Right lung (tissue), 5 donors: ENCODE measurements around the gene TBX15. TPM values are rescaled to one million over a fixed set of nuclear protein-coding genes. Genes with fewer than 3 reads are reported as not detected.
"Not testable (repeated sequence)": the region's sequence is repeated elsewhere in the genome, so short reads cannot be mapped to it uniquely, and the experiment has no call there.

Experiments
- DNase-seq, 2 donors: peaks; one replicate each; pipeline ENCODE4 v3.0.0-alpha.2; 2013
- polyA plus RNA-seq, 5 donors: library from polyadenylated mRNA; unstranded; fragments of 120-200 nt; gene quantifications; one replicate each; pipeline versions ENCODE4 v1.2.1 to v1.2.3, GENCODE V29; 2013; ENCODE audit warnings: inconsistent platforms in 1 of 5, low replicate concordance in 1 of 5; ENCODE audit not compliant: insufficient read length in 5 of 5, insufficient read depth in 1 of 5

TBX15 gene
- polyA plus RNA-seq, 5 donors = 0.22 to 2.4 (median 0.31) TPM

- no peak for DNase-seq
Observed at GRCh38 chr1:118960026-118960561, 28.0 kb downstream of the TBX15 start.

- DNase-seq = no peak
Observed at GRCh38 chr1:118958937-118959631, 29.1 kb downstream of the TBX15 start.

- no peak for DNase-seq
Observed at GRCh38 chr1:118958140-118958539, 30.0 kb downstream of the TBX15 start.

- not testable (repeated sequence) for DNase-seq
Observed at GRCh38 chr1:118957579-118957978, 30.6 kb downstream of the TBX15 start.

- no peak for DNase-seq
Observed at GRCh38 chr1:118954301-118954905, 33.7 kb downstream of the TBX15 start.

GRCh38 chr1:118951270-118951936 lies 36.7 kb downstream of the TBX15 start:
- DNase-seq = no peak

GRCh38 chr1:118949315-118949714 lies 38.8 kb downstream of the TBX15 start:
- DNase-seq = peak in 1 of 2 donors; percentile 81

- DNase-seq = peak in 1 of 2 donors; percentile 63
Observed at GRCh38 chr1:118948846-118949245, 39.3 kb downstream of the TBX15 start.

GRCh38 chr1:118948351-118948750 lies 39.8 kb downstream of the TBX15 start:
- DNase-seq = no peak

GRCh38 chr1:118947790-118948189 lies 40.4 kb downstream of the TBX15 start:
- no peak for DNase-seq

GRCh38 chr1:118947003-118947765 lies 41.0 kb downstream of the TBX15 start:
- no peak for DNase-seq

- no peak for DNase-seq
Observed at GRCh38 chr1:118945489-118945888, 42.7 kb downstream of the TBX15 start.

GRCh38 chr1:118944546-118944945 lies 43.6 kb downstream of the TBX15 start:
- no peak for DNase-seq

- DNase-seq = no peak
Observed at GRCh38 chr1:118944133-118944532, 44.0 kb downstream of the TBX15 start.

- DNase-seq = no peak
Observed at GRCh38 chr1:118940957-118941356, 47.2 kb downstream of the TBX15 start.

- DNase-seq = no peak
Observed at GRCh38 chr1:118937413-118938072, 50.6 kb downstream of the TBX15 start.

GRCh38 chr1:118934706-118935105 lies 53.4 kb downstream of the TBX15 start:
- no peak for DNase-seq

- DNase-seq = no peak
Observed at GRCh38 chr1:118933051-118933781, 54.9 kb downstream of the TBX15 start.

GRCh38 chr1:118931876-118932275 lies 56.3 kb downstream of the TBX15 start:
- DNase-seq = no peak

GRCh38 chr1:118928739-118929554 lies 59.2 kb downstream of the TBX15 start:
- peak in 1 of 2 donors; percentile 26 for DNase-seq
